Glutamatergic neuron (in vitro differentiated cells): ENCODE results near the gene LRRC47. TPM values are rescaled to one million over a fixed set of nuclear protein-coding genes. Genes with fewer than 3 reads are reported as not detected.

Experiments used
- DNase-seq: peaks from one replicate; pipeline ENCODE4 v3.0.0; 2022
- H3K27ac Mint-ChIP-seq: one replicate; pipeline ENCODE4 v1.8.0; 2020; ENCODE audit warnings: mild to moderate bottlenecking, mixed read lengths, inconsistent platforms; ENCODE audit not compliant: unreplicated experiment
- H3K27me3 Mint-ChIP-seq: one replicate; pipeline ENCODE4 v1.8.0; 2020; ENCODE audit warnings: mild to moderate bottlenecking, moderate library complexity, mixed read lengths, inconsistent platforms; ENCODE audit not compliant: unreplicated experiment
- H3K36me3 Mint-ChIP-seq: one replicate; pipeline ENCODE4 v1.8.0; 2020; ENCODE audit warnings: mild to moderate bottlenecking, mixed read lengths, inconsistent platforms; ENCODE audit not compliant: unreplicated experiment
- H3K4me1 Mint-ChIP-seq: one replicate; pipeline ENCODE4 v1.8.0; 2020; ENCODE audit warnings: mild to moderate bottlenecking, low read depth, mixed read lengths, inconsistent platforms; ENCODE audit not compliant: unreplicated experiment
- H3K4me3 Mint-ChIP-seq: one replicate; pipeline ENCODE4 v1.8.0; 2020; ENCODE audit warnings: mild to moderate bottlenecking, mixed read lengths, inconsistent platforms; ENCODE audit not compliant: unreplicated experiment
- H3K9me3 Mint-ChIP-seq: one replicate; pipeline ENCODE4 v1.8.0; 2020; ENCODE audit warnings: mild to moderate bottlenecking, moderate library complexity, mixed read lengths, inconsistent platforms; ENCODE audit not compliant: unreplicated experiment
- total RNA-seq: library from RNA; stranded (reverse); fragmentation: NEBNext Ultra II Directional; extraction: Animal tissue kit (Norgen Biotek cat#: 25700); gene quantifications from one replicate; pipeline ENCODE4 v1.2.1, GENCODE V29; 2021; ENCODE audit not compliant: unreplicated experiment
- TF ChIP-seq, protein P1 (sequence below): fragments of 200-600 bp; sonication (generic); IDR thresholded peaks from one replicate; pipeline ENCODE4 v1.5.0; 2021; ENCODE audit not compliant: partially characterized antibody, unreplicated experiment

LRRC47 gene
- total RNA-seq, 1 donor from 2014 or later, result 79.7 TPM

GRCh38 chr1:3783651-3784474 is 12.4 kb downstream of the LRRC47 start:
- no peak for DNase-seq
- H3K4me3 Mint-ChIP-seq, result no peak overlapping the region
- no peak overlapping the region for H3K27ac Mint-ChIP-seq
- peaks cover 5% of the 10 kb centered on the region for H3K36me3 Mint-ChIP-seq
- peaks cover 5% of the 10 kb centered on the region for H3K9me3 Mint-ChIP-seq
- peaks cover 6% of the 10 kb centered on the region for H3K27me3 Mint-ChIP-seq
- peaks cover 15% of the 10 kb centered on the region for H3K4me1 Mint-ChIP-seq
- TF ChIP-seq, protein P1, sequence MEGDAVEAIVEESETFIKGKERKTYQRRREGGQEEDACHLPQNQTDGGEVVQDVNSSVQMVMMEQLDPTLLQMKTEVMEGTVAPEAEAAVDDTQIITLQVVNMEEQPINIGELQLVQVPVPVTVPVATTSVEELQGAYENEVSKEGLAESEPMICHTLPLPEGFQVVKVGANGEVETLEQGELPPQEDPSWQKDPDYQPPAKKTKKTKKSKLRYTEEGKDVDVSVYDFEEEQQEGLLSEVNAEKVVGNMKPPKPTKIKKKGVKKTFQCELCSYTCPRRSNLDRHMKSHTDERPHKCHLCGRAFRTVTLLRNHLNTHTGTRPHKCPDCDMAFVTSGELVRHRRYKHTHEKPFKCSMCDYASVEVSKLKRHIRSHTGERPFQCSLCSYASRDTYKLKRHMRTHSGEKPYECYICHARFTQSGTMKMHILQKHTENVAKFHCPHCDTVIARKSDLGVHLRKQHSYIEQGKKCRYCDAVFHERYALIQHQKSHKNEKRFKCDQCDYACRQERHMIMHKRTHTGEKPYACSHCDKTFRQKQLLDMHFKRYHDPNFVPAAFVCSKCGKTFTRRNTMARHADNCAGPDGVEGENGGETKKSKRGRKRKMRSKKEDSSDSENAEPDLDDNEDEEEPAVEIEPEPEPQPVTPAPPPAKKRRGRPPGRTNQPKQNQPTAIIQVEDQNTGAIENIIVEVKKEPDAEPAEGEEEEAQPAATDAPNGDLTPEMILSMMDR, result no peak

GRCh38 chr1:3780901-3781300 is 15.4 kb downstream of the LRRC47 start:
- peaks cover 9% of the 10 kb centered on the region for H3K9me3 Mint-ChIP-seq
- TF ChIP-seq, protein P1, result no peak
- no peak overlapping the region for H3K4me3 Mint-ChIP-seq
- H3K27ac Mint-ChIP-seq, result no peak overlapping the region
- H3K4me1 Mint-ChIP-seq, result peaks cover 14% of the 10 kb centered on the region
- H3K36me3 Mint-ChIP-seq, result no peaks in the 10 kb centered on the region
- H3K27me3 Mint-ChIP-seq, result peaks cover 6% of the 10 kb centered on the region
- no peak for DNase-seq

GRCh38 chr1:3779912-3780416 is 16.3 kb downstream of the LRRC47 start:
- H3K4me1 Mint-ChIP-seq, result peaks cover 16% of the 10 kb centered on the region
- DNase-seq, result no peak
- peaks cover 9% of the 10 kb centered on the region for H3K9me3 Mint-ChIP-seq
- TF ChIP-seq, protein P1, result no peak
- H3K27me3 Mint-ChIP-seq, result peaks cover 6% of the 10 kb centered on the region
- H3K27ac Mint-ChIP-seq, result no peak overlapping the region
- no peak overlapping the region for H3K4me3 Mint-ChIP-seq
- H3K36me3 Mint-ChIP-seq, result no peaks in the 10 kb centered on the region

- H3K36me3 Mint-ChIP-seq, result no peaks in the 10 kb centered on the region
- peak overlapping the region; percentile 43 for H3K27ac Mint-ChIP-seq
- H3K4me1 Mint-ChIP-seq, result peaks cover 16% of the 10 kb centered on the region
- peaks cover 9% of the 10 kb centered on the region for H3K9me3 Mint-ChIP-seq
- peak overlapping the region; percentile 64 for H3K4me3 Mint-ChIP-seq
- peaks cover 6% of the 10 kb centered on the region for H3K27me3 Mint-ChIP-seq
- TF ChIP-seq, protein P1, result no peak
- DNase-seq, result no peak
Measured at GRCh38 chr1:3779265-3779911, 16.9 kb downstream of the LRRC47 start.
